Skin epidermis (tissue), 12 donors: ENCODE results near the gene GREB1.
A peak's percentile ranks its signal among the peaks of the same experiment; 100 is the strongest.

Experiments
- H3K27ac ChIP-seq, 21 experiments: fragments of 200-600 bp; sonication (generic) in 11 of 21; one replicate each; pipeline ENCODE4 v1.5.0; 2020; ENCODE audit warnings: mild to moderate bottlenecking in 3 of 21, inconsistent platforms in 2 of 21, moderate library complexity in 2 of 21
- H3K4me3 ChIP-seq, 7 experiments: fragments of 200-600 bp; sonication (generic) in 2 of 7; one replicate each; pipeline ENCODE4 v1.5.0; 2020; ENCODE audit warnings: inconsistent platforms in 2 of 7, mild to moderate bottlenecking in 2 of 7, moderate library complexity in 1 of 7

The GREB1 gene

DNA sequence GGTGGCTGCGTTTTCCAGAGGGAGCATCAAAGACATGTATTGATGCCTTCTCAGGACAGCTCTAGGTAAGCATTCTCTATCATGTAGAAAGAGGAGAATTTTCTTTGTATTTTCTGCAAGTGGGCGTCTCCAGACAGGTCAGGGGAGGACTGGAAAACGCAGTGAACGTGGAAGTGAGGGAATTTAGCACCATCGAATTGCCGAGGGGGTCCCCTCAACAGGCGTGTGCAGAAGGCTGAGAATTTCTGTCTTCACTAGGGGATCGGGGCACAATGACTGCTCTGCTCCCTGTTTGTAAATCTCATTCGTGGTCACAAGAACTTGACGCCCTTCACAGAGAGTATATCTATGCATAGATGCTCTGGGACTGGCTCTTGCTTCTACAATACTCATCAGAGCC, 141.1 kb downstream of the GREB1 start:
- Histone ChIP-seq H3K27ac (no peak overlapping the region), H3K4me3 (no peak overlapping the region)

DNA sequence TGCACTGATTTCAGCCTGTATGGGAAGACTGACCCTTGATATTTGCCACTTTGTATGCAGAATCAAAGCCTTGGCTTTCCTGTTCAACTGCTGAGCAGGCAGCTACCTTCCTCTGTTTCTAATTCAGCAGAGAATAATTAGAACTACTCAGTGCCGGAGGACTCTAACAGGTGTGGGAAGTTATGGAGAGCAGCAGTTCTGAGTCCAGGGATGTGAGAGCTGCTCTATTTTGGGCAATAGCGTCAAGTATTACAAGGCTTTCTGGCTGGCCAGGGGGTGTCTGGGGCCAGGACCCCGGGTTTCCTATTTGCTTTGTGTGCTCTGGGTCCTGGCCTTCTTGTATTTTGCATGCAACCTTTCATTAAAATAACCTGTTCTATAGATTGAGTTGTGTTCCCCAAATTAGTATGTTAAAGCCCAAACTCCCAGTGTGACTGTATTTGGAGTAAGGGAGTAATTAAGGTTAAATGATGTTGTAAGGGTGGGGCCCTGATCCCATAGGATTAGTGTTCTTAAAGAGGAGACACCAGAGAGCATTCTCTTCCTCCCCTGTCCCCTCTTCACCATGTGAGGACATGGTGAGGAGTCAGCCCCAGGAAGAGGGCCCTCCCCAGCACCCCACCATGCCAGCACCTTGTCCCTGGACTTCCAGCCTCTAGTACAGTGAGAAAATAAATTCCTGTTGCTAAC, 141.7 kb downstream of the GREB1 start:
- H3K4me3 ChIP-seq = no peak overlapping the region

DNA sequence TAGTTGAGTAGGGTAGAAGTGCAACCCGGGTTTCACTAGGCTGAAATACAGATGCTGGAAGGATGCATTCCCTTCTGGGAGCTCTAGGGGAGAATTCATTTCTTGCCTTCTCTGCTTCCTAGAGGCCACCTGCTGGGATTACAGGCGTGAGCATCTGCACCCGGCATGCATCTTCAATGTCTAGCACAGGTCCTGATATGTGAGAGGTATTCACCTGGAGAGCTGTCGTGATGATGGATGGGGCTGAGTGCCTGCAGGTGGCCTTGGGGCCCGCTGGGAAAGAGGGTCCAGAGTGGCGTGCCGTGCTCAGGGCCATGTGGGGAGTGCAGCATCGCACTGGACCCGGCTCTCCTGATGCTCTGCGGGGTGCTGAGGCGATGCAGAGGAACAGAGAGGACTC, 142.8 kb downstream of the GREB1 start:
- no peak overlapping the region for H3K27ac ChIP-seq
- no peak overlapping the region for H3K4me3 ChIP-seq

More for the DNA sequence above, 141.7 kb downstream of the GREB1 start:
- no peak overlapping the region for H3K27ac ChIP-seq

DNA sequence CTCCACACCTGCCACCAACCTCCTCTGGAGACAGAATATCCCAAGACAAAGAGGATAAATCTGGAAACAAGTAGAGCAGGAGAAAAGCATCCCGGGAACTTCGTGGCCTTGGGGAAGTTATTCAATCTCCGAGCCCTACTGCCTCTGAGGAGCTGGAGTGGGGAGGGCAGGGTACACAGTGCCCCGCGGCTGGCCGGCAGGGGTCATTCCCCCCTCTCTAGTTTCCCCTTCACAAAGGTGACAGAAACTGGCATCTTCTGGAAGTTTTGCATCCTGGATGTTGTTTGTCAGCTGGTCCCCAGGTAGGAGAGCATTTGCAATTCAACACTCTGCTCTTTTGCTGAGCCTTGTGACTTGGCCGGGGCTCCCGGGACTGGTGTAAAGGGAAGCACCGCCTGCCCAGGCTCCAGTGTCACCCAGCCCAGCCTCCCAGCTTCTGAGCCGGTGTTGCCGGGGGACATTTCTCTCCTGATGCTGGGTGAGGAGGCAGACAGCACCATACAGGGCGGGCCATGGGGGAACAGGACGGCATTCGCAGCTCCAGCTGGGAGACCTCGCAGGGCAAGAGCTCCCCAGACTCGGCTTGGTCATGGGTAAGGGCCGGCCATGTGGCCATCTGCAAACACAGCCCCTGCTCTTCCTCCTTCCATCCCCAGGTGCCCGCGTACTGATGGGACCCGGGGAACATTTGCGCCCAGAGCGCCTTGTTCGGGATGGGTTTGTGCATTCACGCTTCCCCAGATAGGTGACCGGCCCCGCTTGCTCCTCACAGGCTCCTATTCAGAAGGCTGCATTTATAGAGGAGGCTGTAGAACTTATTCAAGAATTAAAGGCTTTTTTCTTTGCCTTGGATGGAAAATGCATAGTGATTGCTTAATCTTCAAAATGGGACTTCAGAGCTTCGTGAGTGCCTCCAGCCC, 143.6 kb downstream of the GREB1 start:
- H3K4me3 ChIP-seq = no peak overlapping the region

DNA sequence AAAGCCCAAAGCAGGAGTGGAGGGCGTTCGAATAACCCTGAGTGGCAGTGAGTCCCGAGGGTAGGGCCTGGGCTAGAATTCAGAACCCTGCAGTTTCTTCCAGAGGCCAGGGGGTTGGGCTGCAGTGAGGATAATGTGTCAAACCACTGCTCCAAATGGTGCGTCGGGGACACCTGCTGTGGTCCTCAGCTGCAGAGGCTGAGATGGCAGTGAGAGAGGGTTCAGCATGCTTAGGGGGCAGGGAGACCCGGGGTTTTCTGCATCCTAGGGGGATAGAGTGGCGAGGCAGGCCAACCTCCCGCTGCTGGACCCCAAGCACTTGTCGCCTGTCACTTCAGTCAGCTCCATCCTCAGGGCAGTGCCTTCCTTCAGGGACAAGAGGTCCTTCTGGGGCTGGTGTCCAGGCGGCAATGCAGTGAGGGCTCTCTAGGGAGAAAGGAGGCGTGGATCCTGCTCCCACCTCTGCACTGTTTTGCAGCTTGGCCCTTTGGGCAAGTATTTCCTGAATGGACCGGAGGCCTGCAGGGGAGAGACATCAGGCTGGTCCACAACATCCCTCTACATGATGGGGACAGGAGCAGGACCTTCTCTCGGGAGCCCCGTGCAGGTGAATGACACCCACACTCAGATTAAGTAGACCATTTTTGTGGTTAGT, 144.6 kb downstream of the GREB1 start:
- Histone ChIP-seq H3K27ac (no peak overlapping the region), H3K4me3 (no peak overlapping the region)

More for the DNA sequence above, 143.6 kb downstream of the GREB1 start:
- H3K27ac ChIP-seq = no peak overlapping the region

DNA sequence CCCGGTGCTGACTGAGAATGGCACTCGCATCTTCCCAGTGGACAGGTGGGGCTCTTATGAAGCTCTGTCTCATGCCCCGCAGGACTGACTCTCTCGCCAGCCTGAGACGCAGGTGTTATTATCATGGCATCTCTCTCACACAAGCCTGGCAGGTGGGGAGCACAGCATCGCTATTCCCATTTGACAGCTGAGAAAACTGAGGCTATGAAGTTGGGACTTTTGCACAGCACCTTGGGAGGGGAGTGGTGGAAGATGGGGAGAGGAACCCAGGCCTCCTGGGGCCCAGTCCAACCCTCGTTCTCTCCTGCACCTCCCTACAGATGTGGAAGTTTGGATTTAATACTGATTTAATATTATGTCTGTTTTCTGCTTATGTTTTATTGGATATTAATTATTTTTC, 145.2 kb downstream of the GREB1 start:
- H3K4me3 ChIP-seq = no peak overlapping the region
- no peak overlapping the region for H3K27ac ChIP-seq

DNA sequence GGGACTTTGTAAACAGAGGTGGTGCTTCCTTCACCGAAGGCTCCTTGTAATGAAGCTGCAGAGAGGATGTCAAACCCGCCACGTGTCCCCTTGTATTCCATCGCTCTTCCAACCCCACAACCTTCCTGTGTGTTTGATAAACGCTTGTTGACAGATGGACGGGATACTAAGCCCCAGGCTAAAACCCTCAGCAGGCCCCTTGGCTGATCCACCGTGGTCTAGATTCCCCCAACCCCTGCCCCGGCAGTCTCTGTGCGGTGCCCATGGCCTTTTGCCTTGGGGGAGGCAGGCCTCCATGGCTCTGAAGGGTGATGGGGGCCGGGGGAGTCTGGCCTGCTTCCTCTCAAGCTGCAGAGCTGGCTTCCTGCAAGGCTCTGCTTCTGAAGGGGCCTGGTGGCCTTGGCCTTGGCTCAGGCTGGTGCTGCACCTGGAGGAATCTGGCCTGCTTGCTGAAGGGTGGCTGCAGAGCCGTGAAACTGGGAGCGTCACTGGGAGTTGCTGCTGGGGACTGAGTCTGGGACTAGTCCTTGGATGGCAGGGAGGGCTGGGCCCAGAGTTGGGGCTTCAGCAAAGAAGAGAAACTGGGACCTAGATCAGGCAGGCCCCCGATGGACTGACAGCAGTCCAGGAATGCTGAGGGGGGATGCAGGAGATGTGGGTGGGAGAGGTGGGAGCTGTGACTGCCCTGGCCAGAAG, 145.8 kb downstream of the GREB1 start:
- Histone ChIP-seq H3K27ac (no peak overlapping the region), H3K4me3 (no peak overlapping the region)

DNA sequence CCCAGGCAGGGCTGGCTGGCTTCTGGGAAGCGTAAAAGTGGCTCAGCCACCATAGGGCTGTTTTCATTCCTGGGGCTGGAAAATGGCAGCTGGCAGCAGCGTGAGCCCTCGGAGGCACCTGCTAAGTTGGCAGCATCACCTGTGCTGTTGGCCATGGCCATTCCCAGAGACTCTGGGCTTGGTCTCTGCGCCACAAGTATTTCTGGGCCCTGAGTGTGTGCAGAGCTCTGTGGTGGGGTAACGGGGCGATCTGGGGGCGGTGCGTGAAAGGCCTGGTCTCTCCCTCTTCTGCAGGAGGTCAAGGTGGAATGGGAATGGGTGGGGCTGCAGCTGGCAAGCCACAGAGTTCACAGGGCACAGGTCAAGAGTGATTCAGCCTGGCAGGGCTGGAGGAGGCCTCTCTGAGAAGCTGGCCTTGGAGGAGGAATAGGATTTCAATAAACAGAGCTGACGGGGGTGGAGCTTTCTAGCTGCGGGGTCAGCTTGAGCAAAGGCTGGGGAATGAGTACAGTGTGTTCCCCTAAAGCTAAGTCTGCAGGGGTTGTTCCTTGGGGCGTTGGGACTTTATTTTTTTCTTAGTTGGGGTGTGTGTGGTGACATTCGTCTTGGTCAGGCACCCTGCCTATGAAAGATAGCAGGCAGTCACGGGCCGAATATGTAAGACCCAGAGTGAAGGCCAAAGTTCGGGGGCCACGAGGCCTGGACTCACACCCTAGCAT, 146.5 kb downstream of the GREB1 start:
- H3K4me3 ChIP-seq = no peak overlapping the region
- no peak overlapping the region for H3K27ac ChIP-seq

DNA sequence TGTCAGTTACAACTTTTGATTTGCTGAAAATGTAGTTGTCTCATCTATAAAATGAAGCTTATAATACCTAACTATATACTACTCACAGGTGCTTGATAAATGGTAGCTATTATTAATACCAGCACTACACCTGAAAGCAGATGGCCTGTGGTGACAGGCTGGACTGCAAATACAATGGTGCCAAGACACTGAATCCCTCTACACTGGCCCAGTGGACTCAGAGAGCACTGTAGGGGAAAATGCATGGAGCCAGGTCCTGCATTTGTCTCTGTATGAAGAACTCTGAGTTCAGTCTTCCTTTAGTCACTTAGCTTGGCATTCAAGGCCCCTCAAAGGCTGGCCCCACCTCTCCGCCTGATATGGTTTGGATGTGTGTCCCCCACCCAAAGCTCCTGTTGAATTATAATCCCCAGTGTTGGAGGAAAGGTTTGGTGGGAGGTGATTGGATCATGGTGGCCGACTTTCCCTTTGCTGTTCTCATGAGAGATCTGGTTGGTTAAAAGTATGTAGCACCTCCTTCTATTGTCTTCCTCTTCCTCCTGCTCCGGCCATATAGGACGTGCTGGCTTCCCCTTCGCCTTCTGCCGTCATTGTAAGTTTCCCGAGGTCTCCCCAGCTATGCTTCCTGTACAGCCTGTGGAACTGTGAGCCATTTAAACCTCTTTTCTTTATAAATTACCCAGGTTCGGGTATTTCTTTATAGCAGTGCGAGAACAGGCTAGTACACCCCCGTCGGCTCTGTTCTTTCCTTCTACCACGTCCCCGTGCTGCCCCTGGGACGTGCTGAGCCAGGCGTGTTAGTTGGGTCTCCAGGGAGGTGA, 147.3 kb downstream of the GREB1 start:
- Histone ChIP-seq H3K27ac (no peak overlapping the region), H3K4me3 (no peak overlapping the region)

DNA sequence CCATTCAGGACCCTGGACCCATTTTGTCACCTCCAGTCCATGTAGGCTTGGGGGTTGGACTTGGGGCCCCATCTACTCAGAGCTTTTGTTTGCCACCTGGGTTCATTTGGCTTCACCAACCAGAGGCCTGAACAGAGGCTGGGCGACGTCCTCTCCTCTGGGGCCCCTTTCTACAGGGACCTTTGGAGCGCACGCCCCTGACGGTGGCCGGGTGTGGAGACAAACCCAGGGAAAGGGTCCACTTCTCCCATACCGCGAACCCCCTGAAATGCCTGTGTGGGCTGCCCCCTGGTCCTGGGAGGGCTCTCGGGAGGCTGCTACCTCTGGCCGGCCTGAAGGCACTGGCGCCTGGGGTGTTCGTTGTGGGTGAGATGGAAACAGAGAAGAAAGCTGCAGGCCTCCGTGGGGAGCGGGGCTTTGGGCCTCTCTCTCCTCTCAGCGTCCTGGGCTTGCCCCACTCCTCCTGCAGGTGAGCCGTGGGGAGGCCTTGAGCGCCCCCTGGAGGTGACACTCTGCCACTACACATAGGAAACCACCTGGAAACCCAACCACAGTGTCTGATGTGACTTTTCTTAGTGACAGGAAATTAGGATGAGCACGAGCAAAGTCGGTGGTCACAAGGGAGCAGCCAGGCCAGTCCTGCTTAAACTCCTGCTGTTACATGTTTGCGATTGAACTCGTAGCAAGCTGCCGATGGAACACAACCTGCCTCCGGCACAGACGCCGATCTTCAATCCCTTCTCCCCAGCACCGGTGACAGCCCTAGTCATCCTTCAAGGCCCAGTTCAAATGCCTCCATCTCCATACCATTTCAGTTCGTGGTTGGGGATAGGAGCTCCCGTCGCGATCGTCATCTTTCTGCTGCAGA, 148.1 kb downstream of the GREB1 start:
- H3K4me3 ChIP-seq = no peak overlapping the region
- no peak overlapping the region for H3K27ac ChIP-seq

DNA sequence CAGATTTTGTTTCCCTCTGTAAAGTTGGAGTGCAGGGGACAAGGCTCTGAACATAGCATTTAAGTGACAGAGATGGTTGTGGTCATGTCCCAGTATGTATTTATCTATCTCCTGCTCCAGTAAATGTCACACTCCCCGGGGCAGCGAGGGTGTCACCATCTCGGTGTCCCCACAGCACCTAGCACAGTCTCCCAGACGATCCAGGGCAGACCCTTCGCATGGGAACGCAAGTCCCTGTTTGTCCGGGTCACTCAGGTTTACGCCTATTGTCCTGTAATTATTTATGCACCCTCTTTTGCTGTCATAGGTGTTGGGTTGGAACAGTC, 148.7 kb downstream of the GREB1 start:
- Histone ChIP-seq H3K27ac (no peak overlapping the region), H3K4me3 (no peak overlapping the region)

DNA sequence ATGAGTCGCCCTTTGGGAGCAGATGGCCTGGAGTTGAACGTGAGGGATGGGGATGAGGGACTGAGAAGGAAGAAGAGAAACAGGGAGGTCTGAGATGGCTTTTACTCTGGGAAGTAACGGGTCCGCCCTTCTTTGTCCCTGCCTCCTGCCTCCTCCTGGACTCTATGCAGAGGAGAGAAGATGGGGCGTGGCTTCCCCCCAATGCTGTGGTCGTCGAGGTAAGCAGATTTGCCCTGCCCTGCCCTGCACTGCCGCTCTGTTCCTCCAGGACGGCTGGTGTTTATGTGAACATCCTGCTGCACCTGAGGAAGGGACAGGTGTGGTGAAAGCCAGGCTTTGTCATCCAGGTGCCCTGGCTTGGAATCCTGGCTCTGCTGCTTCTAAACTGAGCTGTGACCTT, 149.6 kb downstream of the GREB1 start:
- no peak overlapping the region for H3K4me3 ChIP-seq
- no peak overlapping the region for H3K27ac ChIP-seq

DNA sequence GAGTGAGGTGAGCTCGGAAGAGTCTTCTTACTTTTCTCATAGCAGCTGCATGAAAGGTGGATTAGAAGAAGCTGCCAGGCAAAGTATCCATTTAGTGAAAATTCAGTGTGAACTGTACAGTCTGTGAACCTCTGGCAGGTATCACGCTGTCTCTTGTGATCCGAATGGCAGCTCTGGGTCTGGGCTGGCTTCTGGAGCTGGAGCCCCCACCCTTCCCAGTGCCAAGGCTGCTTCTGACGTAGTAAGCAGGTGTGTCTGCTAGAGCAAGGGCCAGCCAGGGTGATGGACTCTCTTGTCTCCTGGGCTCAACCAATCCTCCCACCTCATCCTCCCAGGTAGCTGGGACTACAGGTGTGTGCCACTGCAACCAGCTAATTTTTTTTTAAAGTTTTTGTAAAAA, 150.1 kb downstream of the GREB1 start:
- H3K27ac ChIP-seq = no peak overlapping the region
- no peak overlapping the region for H3K4me3 ChIP-seq

DNA sequence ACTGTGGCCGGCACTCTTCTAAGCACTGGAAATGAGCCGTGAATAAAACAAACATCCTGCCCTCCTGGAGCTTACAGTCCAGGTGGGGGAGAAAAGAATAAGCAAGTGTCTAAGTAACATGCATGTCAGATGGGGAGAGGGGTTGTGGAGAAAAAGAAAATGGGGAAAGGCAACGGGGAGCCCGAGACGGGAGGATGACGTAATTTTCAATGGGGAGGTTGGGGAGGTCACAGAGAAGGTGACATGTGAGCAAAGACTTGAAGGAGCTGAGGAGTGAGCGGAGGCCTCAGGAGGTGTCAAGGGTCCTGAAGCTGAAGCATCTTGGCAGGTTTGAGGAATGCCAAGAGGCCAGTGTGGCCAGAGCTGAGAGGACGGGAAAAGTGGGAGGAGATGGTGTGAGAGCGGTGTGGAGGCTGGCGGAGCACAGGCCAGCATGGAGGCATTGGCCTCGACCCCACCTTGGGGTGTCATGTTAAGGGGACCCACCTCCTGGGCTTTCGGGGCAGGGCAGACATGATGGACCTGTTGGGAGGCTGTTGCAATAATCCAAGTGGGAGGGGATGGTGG, 151.1 kb downstream of the GREB1 start:
- H3K4me3 ChIP-seq = no peak overlapping the region
- H3K27ac ChIP-seq = no peak overlapping the region

DNA sequence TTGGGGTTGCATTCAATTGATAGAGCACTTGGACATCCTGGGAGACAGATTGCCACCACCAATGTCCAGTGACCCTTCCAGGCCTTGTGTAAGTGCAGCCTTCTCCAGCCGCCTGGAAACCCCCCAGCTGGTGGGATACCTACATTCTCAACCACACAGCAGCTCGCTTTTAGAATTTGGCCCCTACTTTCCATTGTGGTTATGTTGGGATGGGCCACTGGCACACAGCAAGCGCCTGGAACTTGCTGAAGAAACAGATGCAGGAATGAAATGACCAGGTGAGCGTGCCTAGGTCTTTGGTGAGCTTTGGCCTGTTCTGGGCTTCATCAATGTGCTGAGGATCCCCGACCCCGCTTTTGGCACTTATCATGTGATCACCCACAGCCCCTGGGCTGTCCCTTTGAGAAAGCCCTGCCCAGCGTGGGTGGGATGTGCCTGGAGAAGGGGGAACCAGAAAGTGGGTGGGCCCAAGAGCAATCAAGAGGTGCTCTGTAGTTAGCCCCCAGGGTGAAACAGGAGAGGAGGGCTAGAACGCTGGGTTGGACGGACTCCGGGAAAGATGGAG, 152.1 kb downstream of the GREB1 start:
- Histone ChIP-seq H3K27ac (no peak overlapping the region), H3K4me3 (no peak overlapping the region)

DNA sequence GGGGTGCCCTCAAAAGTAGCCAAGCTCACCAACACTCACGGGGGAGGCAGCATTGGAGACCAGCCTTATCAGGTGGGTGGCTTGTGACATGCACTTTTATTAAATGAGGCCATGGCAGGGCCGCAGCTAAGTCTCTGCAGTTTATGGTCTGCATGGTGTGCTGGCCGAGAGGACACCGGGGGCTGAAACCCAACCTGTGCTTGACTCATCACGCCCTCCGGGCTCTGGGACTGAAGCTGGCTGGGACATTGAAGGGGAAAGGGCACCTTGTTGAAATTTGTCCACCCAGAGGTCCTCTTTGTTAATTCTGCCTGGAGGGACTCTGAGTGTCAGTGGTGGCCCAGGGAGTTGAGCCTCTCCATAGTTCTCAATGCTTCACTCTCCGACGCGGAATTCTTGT, 153.9 kb downstream of the GREB1 start:
- H3K4me3 ChIP-seq = peak overlapping the region in 1 of 7 experiments; percentile 6
- H3K27ac ChIP-seq = peak overlapping the region in 1 of 21 experiments; percentile 16
